K562 (cell line): ENCODE measurements around the gene CTSD. TPM values are rescaled to one million over a fixed set of nuclear protein-coding genes. Genes with fewer than 3 reads are reported as not detected.

Experiments used
- ETV1 ChIP-seq: fragments of 450-650 bp; conservative IDR thresholded peaks from 2 replicates; pipeline ENCODE4 v1.6.1; 2016; ENCODE audit warnings: missing genetic modification characterization, control low read depth, low read depth, missing compliant biosample characterization
- FOSL1 ChIP-seq: fragments of 200-800 bp; sonication (Bioruptor generic); conservative IDR thresholded peaks from 2 replicates; pipeline ENCODE4 v1.6.1; 2016; ENCODE audit warnings: missing genetic modification characterization, missing compliant biosample characterization
- HCFC1 ChIP-seq: IDR thresholded peaks from 2 replicates; pipeline ENCODE4 v1.6.1; 2012; ENCODE audit warnings: low read depth, low read length, improper control_type of control experiment
- HNRNPK ChIP-seq: fragments of 200-400 bp; formaldehyde crosslinking; IDR thresholded peaks from one replicate; pipeline ENCODE4 v1.6.1; 2018; ENCODE audit warnings: mild to moderate bottlenecking, low read depth, low read length; ENCODE audit not compliant: poor library complexity, severe bottlenecking
- NFE2 ChIP-seq: IDR thresholded peaks from 2 replicates; pipeline ENCODE4 v1.6.1; 2014; ENCODE audit warnings: antibody characterized with exemption, low read depth
- NR2C2 ChIP-seq, 2 experiments: fragments of 200-800 bp in 1 of 2; sonication (Bioruptor generic) in 1 of 2; sonication (generic) in 1 of 2; formaldehyde crosslinking in 1 of 2; IDR thresholded peaks; 2 replicates each; pipeline versions ENCODE4 v1.6.1 to v1.8.0; 2016 to 2022; ENCODE audit warnings: mild to moderate bottlenecking in 1 of 2, missing compliant biosample characterization in 1 of 2, missing genetic modification characterization in 1 of 2, missing genetic modification reagents in 1 of 2
- POU5F1 ChIP-seq: fragments of 150-350 bp; IDR thresholded peaks from 2 replicates; pipeline ENCODE4 v1.6.1; 2014; ENCODE audit warnings: borderline replicate concordance, low read length, low read depth, mild to moderate bottlenecking; ENCODE audit not compliant: partially characterized antibody
- TRIM24 ChIP-seq, 2 experiments: fragments of 450-650 bp; IDR thresholded peaks; 2 replicates each; pipeline ENCODE4 v1.6.1; 2016
- ZFP36 ChIP-seq: fragments of 150-350 bp; IDR thresholded peaks from 2 replicates; pipeline ENCODE4 v1.6.1; 2018; ENCODE audit warnings: low read length, low read depth; ENCODE audit not compliant: partially characterized antibody
- ZNF41 ChIP-seq: fragments of 250-450 bp; sonication (Bioruptor Pico); conservative IDR thresholded peaks from 2 replicates; pipeline ENCODE4 v1.4.0; 2020; ENCODE audit warnings: mild to moderate bottlenecking
- ZNF76 ChIP-seq: fragments of 250-450 bp; sonication (Bioruptor Pico); IDR thresholded peaks from 2 replicates; pipeline ENCODE4 v1.4.0; 2020; ENCODE audit warnings: mild to moderate bottlenecking, moderate library complexity, borderline replicate concordance
- polyA plus RNA-seq, 8 experiments: library from polyadenylated mRNA; depleted of rRNA in 4 of 8; stranded (reverse) in 5 of 8; unstranded in 3 of 8; fragments of >200 nt; fragmentation: Nextera tagmentation in 2 of 8; fragmentation: Illumina TruSeq in 1 of 8; extraction: Ambion mirVana in 2 of 8; extraction: Trizol in 1 of 8; gene quantifications; 2 replicates each; pipeline versions ENCODE4 v1.2.1 to v1.2.3, GENCODE V29; 2011 to 2014; ENCODE audit warnings: inconsistent platforms in 1 of 8, missing spikeins in 1 of 8
- total RNA-seq, 7 experiments: library from RNA; depleted of rRNA in 6 of 7; stranded (reverse); fragments of >200 nt in 6 of 7; fragmentation: Illumina TruSeq in 2 of 7; extraction: Trizol in 2 of 7; gene quantifications; 2 replicates each; pipeline versions ENCODE4 v1.2.1 to v1.2.3, GENCODE V29; 2011 to 2021; ENCODE audit warnings: low replicate concordance in 1 of 7
- TF ChIP-seq, protein P1 (sequence below), 3 experiments: fragments of 200-800 bp in 1 of 3; fragments of 250-450 bp in 1 of 3; fragments of 450-650 bp in 1 of 3; sonication (Bioruptor Pico) in 1 of 3; sonication (Bioruptor generic) in 1 of 3; formaldehyde crosslinking in 1 of 3; IDR thresholded peaks; 2 replicates each; pipeline versions ENCODE4 v1.6.1 to v1.8.0; 2016 to 2022; ENCODE audit warnings: mild to moderate bottlenecking in 2 of 3, missing genetic modification characterization in 2 of 3, missing compliant biosample characterization in 1 of 3, moderate library complexity in 1 of 3
- TF ChIP-seq, protein P2 (sequence below): fragments of 250-450 bp; sonication (Bioruptor Pico); IDR thresholded peaks from 2 replicates; pipeline ENCODE4 v1.4.0; 2020; ENCODE audit warnings: mild to moderate bottlenecking
- TF ChIP-seq, protein P3 (sequence below): sonication (generic); formaldehyde crosslinking; IDR thresholded peaks from 2 replicates; pipeline ENCODE4 v1.8.1; 2023; ENCODE audit warnings: mild to moderate bottlenecking, missing genetic modification reagents
- TF ChIP-seq, protein P4 (sequence below): fragments of 250-450 bp; sonication (Bioruptor Pico); IDR thresholded peaks from 2 replicates; pipeline ENCODE4 v1.5.1; 2021; ENCODE audit warnings: mild to moderate bottlenecking
- TF ChIP-seq, protein P5 (sequence below): fragments of 450-650 bp; formaldehyde crosslinking; IDR thresholded peaks from 2 replicates; pipeline ENCODE4 v1.4.0; 2020; ENCODE audit warnings: mild to moderate bottlenecking

The CTSD gene
- total and polyA plus RNA-seq, 9 of the 15 experiments (the other 6 are each of a cell fraction or from before 2014, with no cell fraction given): 1.0 to 112 (median 40.9) TPM

DNA sequence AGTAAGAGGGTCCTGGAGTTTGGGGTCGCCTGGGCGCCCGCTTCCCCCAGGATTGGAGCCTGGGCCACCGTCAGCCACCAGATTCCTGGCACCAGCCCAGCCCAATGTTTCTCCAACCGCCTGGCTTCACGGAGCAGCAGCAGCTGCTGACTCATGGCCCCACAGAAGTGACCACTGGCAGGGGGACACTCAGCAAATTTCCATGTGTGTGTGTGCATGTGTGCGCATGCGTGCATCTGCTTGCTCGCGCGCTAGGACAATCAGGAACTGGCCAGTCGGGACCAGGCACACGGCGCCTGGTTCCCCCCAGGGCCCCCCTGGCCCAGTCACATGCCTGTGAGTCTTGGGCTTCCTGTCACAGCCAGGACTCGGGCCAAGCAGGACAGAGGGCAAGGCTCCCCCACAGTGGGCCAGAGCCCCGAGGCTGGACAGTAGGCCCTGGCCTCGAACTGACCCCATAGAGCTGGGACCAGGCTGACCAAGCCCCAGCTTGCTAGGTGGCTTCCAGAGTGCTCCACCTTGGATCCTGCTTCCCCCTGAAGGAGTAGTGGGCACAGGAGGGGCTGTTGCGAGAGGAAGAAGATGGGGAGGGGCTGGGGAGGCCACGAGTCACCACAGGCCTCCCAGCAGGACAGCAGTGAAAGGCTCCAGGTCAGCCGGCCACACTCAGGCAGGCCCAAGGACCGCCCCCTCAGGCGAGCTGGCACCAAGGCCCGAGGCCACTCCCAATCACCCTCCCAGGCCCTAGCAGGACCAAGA is 3.2 kb downstream of the CTSD start (continued):
- TF ChIP-seq, protein P1, sequence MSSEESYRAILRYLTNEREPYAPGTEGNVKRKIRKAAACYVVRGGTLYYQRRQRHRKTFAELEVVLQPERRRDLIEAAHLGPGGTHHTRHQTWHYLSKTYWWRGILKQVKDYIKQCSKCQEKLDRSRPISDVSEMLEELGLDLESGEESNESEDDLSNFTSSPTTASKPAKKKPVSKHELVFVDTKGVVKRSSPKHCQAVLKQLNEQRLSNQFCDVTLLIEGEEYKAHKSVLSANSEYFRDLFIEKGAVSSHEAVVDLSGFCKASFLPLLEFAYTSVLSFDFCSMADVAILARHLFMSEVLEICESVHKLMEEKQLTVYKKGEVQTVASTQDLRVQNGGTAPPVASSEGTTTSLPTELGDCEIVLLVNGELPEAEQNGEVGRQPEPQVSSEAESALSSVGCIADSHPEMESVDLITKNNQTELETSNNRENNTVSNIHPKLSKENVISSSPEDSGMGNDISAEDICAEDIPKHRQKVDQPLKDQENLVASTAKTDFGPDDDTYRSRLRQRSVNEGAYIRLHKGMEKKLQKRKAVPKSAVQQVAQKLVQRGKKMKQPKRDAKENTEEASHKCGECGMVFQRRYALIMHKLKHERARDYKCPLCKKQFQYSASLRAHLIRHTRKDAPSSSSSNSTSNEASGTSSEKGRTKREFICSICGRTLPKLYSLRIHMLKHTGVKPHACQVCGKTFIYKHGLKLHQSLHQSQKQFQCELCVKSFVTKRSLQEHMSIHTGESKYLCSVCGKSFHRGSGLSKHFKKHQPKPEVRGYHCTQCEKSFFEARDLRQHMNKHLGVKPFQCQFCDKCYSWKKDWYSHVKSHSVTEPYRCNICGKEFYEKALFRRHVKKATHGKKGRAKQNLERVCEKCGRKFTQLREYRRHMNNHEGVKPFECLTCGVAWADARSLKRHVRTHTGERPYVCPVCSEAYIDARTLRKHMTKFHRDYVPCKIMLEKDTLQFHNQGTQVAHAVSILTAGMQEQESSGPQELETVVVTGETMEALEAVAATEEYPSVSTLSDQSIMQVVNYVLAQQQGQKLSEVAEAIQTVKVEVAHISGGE (CRISPR knock-in tag; IDR thresholded peaks at IDR 0.05): peak in 1 of 3 experiments; percentile 54; a peak in 1 of 6 replicates
- no peak for TF ChIP-seq ZFP36
- TF ChIP-seq, protein P2, sequence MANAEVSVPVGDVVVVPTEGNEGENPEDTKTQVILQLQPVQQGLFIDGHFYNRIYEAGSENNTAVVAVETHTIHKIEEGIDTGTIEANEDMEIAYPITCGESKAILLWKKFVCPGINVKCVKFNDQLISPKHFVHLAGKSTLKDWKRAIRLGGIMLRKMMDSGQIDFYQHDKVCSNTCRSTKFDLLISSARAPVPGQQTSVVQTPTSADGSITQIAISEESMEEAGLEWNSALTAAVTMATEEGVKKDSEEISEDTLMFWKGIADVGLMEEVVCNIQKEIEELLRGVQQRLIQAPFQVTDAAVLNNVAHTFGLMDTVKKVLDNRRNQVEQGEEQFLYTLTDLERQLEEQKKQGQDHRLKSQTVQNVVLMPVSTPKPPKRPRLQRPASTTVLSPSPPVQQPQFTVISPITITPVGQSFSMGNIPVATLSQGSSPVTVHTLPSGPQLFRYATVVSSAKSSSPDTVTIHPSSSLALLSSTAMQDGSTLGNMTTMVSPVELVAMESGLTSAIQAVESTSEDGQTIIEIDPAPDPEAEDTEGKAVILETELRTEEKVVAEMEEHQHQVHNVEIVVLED (CRISPR knock-in tag): no peak
- TF ChIP-seq ZNF41 (CRISPR knock-in tag): no peak
- TF ChIP-seq ETV1 (tag): no peak
- TF ChIP-seq, protein P3, sequence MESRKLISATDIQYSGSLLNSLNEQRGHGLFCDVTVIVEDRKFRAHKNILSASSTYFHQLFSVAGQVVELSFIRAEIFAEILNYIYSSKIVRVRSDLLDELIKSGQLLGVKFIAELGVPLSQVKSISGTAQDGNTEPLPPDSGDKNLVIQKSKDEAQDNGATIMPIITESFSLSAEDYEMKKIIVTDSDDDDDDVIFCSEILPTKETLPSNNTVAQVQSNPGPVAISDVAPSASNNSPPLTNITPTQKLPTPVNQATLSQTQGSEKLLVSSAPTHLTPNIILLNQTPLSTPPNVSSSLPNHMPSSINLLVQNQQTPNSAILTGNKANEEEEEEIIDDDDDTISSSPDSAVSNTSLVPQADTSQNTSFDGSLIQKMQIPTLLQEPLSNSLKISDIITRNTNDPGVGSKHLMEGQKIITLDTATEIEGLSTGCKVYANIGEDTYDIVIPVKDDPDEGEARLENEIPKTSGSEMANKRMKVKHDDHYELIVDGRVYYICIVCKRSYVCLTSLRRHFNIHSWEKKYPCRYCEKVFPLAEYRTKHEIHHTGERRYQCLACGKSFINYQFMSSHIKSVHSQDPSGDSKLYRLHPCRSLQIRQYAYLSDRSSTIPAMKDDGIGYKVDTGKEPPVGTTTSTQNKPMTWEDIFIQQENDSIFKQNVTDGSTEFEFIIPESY (CRISPR knock-in tag): peak; percentile 93
- TF ChIP-seq, protein P4, sequence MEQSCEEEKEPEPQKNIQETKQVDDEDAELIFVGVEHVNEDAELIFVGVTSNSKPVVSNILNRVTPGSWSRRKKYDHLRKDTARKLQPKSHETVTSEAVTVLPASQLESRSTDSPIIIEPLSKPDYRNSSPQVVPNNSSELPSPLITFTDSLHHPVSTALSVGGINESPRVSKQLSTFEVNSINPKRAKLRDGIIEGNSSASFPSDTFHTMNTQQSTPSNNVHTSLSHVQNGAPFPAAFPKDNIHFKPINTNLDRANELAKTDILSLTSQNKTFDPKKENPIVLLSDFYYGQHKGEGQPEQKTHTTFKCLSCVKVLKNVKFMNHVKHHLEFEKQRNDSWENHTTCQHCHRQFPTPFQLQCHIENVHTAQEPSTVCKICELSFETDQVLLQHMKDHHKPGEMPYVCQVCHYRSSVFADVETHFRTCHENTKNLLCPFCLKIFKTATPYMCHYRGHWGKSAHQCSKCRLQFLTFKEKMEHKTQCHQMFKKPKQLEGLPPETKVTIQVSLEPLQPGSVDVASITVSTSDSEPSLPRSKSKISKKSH (CRISPR knock-in tag): no peak
- no peak for TF ChIP-seq NR2C2 (CRISPR knock-in tag; IDR thresholded peaks at IDR 0.05)
- TF ChIP-seq NR2C2 (tag; IDR thresholded peaks at IDR 0.05): 0 out of 2 replicates have a peak, but pooled peaks have one; percentile 27
- no peak for TF ChIP-seq TRIM24 (IDR thresholded peaks at IDR 0.05)
- peak; percentile 76 for TF ChIP-seq FOSL1 (tag)
- TF ChIP-seq, protein P5, sequence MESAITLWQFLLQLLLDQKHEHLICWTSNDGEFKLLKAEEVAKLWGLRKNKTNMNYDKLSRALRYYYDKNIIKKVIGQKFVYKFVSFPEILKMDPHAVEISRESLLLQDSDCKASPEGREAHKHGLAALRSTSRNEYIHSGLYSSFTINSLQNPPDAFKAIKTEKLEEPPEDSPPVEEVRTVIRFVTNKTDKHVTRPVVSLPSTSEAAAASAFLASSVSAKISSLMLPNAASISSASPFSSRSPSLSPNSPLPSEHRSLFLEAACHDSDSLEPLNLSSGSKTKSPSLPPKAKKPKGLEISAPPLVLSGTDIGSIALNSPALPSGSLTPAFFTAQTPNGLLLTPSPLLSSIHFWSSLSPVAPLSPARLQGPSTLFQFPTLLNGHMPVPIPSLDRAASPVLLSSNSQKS (CRISPR knock-in tag): no peak
- no peak for TF ChIP-seq HCFC1
- TF ChIP-seq ZNF76 (CRISPR knock-in tag): no peak
- no peak for TF ChIP-seq HNRNPK
- TF ChIP-seq POU5F1: no peak
- peak; percentile 83 for TF ChIP-seq NFE2
